Fibroblast of mammary gland (primary cell): ENCODE data around the gene TOMM40.

Source experiments
- DNase-seq: peaks from one replicate; pipeline ENCODE4 v3.0.0-alpha.2; 2010; ENCODE audit warnings: low read depth
- H3K4me3 ChIP-seq: 2 replicates; pipeline ENCODE4 v1.5.1; 2011; ENCODE audit warnings: low read depth, mild to moderate bottlenecking, low read length, moderate library complexity; ENCODE audit not compliant: control insufficient read depth
- CTCF ChIP-seq: conservative IDR thresholded peaks from 2 replicates; pipeline ENCODE4 v1.5.1; 2011; ENCODE audit warnings: low read depth, low read length, inconsistent platforms; ENCODE audit not compliant: control insufficient read depth, insufficient read depth

Gene TOMM40

DNA sequence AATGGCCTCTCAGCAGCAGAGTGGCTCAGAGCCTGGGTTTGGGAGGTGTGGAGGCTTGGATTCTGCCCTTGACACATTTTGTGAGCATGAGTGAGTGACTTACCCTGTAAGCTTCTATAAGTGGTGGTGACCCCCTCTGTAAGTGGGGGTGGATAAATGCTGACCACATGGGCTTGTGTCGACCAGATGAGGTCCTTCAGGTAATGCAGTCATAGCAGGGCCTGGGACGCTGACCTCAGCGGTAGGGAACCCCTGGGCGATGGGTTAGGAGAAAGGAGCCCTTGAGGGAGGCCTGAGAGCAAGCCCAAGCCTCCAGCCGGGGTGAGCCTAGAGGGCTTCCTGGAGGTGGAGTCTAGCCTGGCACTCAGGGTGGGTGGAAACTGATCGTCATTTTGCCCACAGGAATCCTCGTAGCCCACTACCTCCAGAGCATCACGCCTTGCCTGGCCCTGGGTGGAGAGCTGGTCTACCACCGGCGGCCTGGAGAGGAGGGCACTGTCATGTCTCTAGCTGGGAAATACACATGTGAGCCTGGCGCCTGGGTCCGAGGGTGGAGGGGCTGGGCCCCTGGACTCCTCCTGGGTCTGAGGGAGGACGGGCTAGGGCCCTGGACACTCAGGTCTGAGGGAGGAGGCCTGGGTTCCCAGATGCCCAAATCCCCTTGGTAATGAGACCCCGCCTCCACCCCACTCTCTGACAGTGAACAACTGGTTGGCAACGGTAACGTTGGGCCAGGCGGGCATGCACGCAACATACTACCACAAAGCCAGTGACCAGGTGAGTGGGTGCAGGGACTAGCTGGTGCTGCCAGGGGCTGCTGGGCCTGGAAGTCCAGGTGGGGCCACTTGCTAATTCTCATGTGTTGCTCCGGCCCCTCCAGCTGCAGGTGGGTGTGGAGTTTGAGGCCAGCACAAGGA is 9.5 kb downstream of the TOMM40 start:
- no peak overlapping the region for H3K4me3 ChIP-seq
- no peak for TF ChIP-seq CTCF
- no peak for DNase-seq

- TF ChIP-seq CTCF = no peak
- no peak for DNase-seq
- H3K4me3 ChIP-seq = no peak overlapping the region
These were observed 12.2 kb downstream of the TOMM40 start for GRCh38 chr19:44903216-44903601.

DNA sequence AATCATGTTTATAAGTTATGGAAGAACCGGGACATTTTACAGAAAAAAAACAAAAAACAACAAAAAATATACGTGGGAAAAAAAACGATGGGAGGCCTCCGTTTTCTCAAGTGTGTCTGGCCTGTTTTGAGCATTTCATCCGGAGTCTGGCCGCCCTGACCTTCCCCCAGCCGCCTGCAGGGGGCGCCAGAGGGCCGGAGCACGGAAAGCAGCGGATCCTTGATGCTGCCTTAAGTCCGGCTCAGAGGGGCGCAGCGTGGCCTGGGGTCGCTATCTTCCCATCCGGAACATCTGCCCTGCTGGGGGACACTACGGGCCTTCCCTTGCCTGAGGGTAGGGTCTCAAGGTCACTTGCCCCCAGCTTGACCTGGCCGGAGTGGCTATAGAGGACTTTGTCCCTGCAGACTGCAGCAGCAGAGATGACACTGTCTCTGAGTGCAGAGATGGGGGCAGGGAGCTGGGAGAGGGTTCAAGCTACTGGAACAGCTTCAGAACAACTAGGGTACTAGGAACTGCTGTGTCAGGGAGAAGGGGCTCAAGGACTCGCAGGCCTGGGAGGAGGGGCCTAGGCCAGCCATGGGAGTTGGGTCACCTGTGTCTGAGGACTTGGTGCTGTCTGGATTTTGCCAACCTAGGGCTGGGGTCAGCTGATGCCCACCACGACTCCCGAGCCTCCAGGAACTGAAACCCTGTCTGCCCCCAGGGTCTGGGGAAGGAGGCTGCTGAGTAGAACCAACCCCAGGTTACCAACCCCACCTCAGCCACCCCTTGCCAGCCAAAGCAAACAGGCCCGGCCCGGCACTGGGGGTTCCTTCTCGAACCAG is 12.8 kb downstream of the TOMM40 start:
- peak; percentile 89 for TF ChIP-seq CTCF
- H3K4me3 ChIP-seq = no peak overlapping the region
- DNase-seq = peak; percentile 62

- TF ChIP-seq CTCF = peak; percentile 25
- H3K4me3 ChIP-seq = no peak overlapping the region
- no peak for DNase-seq
These were observed 13.5 kb downstream of the TOMM40 start for GRCh38 chr19:44904426-44904994.

GRCh38 chr19:44905437-44906160 is 14.5 kb downstream of the TOMM40 start, which contains the start of gene APOE:
TSS of gene APOE (plus strand) at chr19:44905796. CDS start at chr19:44906625, 829 bp downstream.
- peak within 1 kb of the TSS; percentile 6 for H3K4me3 ChIP-seq
- no peak for DNase-seq
- TF ChIP-seq CTCF = no peak

GRCh38 chr19:44907613-44908012 is 16.6 kb downstream of the TOMM40 start:
- DNase-seq = no peak
- H3K4me3 ChIP-seq = no peak overlapping the region
- no peak for TF ChIP-seq CTCF
